Activated T-cell treated with anti-CD3 and anti-CD28 coated beads, Interleukin-2, amount 50 U/mL, for 24 hours (primary cell): ENCODE measurements around the gene TTPAL.

Experiments
- DNase-seq: peaks from one replicate; pipeline ENCODE4 v3.0.0-alpha.2; 2020
- H3K27ac Mint-ChIP-seq: 2 replicates; pipeline ENCODE4 v1.8.0; 2020; ENCODE audit warnings: mild to moderate bottlenecking, mixed read lengths
- H3K27me3 Mint-ChIP-seq: 2 replicates; pipeline ENCODE4 v1.8.0; 2020; ENCODE audit warnings: mixed read lengths
- H3K36me3 Mint-ChIP-seq: 2 replicates; pipeline ENCODE4 v1.8.0; 2020; ENCODE audit warnings: low read depth, mixed read lengths
- H3K4me1 Mint-ChIP-seq: 2 replicates; pipeline ENCODE4 v1.8.0; 2020; ENCODE audit warnings: low read depth, mixed read lengths
- H3K4me3 Mint-ChIP-seq: 2 replicates; pipeline ENCODE4 v1.8.0; 2020; ENCODE audit warnings: mild to moderate bottlenecking, moderate library complexity, mixed read lengths
- H3K9me3 Mint-ChIP-seq: 2 replicates; pipeline ENCODE4 v1.8.0; 2020; ENCODE audit warnings: mixed read lengths

TTPAL gene

DNA sequence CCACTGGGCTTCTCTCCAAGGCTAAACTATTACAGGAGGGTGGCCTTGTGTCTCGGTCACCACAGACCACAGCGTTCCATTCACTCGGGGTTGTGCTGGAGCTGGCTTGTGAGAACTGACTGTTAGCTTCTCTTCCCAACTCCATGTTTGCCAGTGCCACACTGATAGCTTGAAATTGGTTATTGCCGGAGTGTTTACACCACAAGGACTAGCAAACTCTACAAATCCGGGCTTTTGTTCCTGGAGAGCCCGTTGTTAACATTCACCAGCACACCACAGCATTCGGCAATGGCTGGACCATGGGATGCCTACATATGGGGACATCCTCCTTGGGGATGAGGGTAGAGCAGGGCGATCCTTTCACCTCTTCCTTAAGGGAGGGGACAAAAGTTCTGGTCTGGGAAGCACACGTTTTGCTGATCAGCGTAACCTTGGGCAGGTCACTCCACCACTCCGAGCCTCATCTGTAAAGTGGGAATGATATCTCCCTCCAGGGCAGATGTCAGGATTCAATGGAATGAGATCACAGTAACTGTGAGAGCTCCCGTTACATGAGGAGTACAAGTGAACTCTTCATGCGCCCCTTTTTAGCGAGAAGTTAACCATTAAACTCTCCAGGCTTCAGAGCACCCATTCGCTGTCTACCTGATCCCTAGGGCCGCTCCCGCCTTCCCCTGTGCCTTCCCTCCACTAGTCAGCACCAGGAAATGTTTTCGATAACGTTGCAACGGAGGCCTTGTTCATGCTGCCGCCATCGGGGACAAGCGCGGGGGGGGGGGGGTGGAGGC is 41.7 kb upstream of the TTPAL start:
- no peak overlapping the region for H3K27ac Mint-ChIP-seq
- H3K9me3 Mint-ChIP-seq = no peaks in the 10 kb centered on the region
- H3K4me3 Mint-ChIP-seq = no peak overlapping the region
- no peaks in the 10 kb centered on the region for H3K36me3 Mint-ChIP-seq
- H3K4me1 Mint-ChIP-seq = no peaks in the 10 kb centered on the region
- H3K27me3 Mint-ChIP-seq = no peaks in the 10 kb centered on the region
- DNase-seq = no peak

DNA sequence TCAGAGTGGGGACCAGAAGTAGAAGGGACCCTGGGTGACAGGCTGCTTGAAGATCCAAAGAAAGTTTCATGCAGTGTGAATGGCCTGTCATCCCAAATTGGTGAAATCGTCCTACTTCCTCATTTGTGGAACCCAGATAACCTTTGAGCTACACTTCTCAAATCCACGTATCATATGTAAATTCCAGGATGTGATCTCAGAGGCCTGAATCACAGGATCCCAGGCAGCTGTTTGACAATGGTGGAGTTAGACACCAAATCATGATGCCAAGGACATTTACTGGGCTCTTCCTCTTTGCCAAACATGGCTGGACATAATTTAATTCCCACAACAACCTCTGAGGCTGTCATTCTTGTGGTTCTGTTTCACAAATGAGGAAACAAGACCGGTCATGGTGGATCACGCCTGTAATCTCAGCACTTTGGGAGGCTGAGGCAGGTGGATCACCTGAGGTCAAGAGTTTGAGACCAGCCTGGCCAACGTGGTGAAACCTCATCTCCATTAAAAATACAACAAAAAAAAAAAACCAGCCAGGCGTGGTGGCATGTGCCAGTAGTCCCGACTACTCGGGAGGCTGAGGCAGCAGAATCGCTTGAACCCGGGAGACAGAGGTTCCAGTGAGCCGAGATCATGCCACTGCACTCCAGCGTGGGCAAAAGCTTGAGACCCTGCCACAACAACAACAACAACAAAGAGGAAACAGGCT is 39.9 kb upstream of the TTPAL start:
- H3K27ac Mint-ChIP-seq = no peak overlapping the region
- H3K4me1 Mint-ChIP-seq = no peaks in the 10 kb centered on the region
- peaks cover 4% of the 10 kb centered on the region for H3K27me3 Mint-ChIP-seq
- no peak for DNase-seq
- no peaks in the 10 kb centered on the region for H3K36me3 Mint-ChIP-seq
- H3K4me3 Mint-ChIP-seq = no peak overlapping the region
- no peaks in the 10 kb centered on the region for H3K9me3 Mint-ChIP-seq

DNA sequence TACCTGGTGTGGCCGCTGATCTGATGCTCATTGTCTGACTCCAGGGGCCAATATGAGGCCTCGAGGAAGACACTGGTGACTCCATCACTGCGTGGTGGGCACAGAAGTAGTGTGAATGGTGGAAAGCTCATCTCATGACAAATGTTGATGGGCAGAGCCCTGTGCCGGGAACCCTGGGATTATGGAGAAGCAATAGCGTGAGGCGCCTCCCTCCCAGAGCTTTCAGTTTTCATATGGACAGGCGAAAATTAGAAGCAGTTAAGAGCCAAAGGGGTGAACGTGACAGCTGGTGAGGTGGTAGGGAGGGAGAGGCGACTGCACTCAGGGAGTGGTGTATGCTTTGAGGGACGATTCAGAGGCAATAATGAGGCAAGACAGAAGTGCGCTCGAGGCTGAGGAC is 39.3 kb upstream of the TTPAL start:
- DNase-seq = no peak
- Mint-ChIP-seq H3K27ac (no peak overlapping the region), H3K27me3 (peaks cover 4% of the 10 kb centered on the region), H3K4me1 (no peaks in the 10 kb centered on the region), H3K9me3 (no peaks in the 10 kb centered on the region), H3K4me3 (no peak overlapping the region), H3K36me3 (no peaks in the 10 kb centered on the region)

DNA sequence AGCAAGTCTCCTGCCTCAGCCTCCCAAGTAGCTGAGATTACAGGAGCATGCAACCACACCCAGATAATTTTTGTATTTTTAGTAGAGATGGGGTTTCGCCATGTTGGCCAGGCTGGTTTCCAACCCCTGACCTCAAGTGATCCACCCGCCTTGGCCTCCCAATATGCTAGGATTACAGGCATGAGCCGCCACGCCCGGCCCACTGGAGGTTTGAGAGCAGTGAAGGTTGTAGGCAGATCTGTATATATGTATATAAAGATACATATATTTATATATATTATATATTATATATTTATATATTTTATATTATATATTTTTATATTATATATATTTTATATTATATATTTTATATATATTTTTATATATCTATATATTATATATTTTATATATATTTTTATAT is 38.2 kb upstream of the TTPAL start:
- no peak overlapping the region for H3K27ac Mint-ChIP-seq
- no peak for DNase-seq
- H3K27me3 Mint-ChIP-seq = peaks cover 4% of the 10 kb centered on the region
- H3K36me3 Mint-ChIP-seq = no peaks in the 10 kb centered on the region
- no peaks in the 10 kb centered on the region for H3K4me1 Mint-ChIP-seq
- H3K9me3 Mint-ChIP-seq = no peaks in the 10 kb centered on the region
- H3K4me3 Mint-ChIP-seq = no peak overlapping the region

DNA sequence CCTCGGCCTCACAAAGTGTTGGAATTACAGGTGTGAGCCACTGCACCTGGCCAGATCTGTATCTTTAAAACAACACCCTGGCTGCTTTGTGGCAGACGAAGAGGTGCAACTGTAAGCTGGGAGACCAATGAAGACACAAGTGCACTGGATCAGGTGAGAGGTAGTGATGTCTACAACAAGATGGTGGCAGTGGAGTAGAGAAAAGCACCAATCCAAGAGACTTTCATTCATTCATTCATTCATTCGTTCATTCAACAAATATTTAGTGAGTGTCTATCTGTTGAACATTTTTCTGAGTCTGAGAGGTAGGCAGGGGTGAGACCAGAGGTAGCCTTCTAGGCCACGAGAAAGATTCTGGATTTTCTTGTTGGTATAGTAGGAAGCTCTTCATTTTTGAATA is 36.9 kb upstream of the TTPAL start:
- no peaks in the 10 kb centered on the region for H3K9me3 Mint-ChIP-seq
- no peak overlapping the region for H3K27ac Mint-ChIP-seq
- no peaks in the 10 kb centered on the region for H3K4me1 Mint-ChIP-seq
- no peak overlapping the region for H3K4me3 Mint-ChIP-seq
- peaks cover 4% of the 10 kb centered on the region for H3K27me3 Mint-ChIP-seq
- no peak for DNase-seq
- no peaks in the 10 kb centered on the region for H3K36me3 Mint-ChIP-seq

DNA sequence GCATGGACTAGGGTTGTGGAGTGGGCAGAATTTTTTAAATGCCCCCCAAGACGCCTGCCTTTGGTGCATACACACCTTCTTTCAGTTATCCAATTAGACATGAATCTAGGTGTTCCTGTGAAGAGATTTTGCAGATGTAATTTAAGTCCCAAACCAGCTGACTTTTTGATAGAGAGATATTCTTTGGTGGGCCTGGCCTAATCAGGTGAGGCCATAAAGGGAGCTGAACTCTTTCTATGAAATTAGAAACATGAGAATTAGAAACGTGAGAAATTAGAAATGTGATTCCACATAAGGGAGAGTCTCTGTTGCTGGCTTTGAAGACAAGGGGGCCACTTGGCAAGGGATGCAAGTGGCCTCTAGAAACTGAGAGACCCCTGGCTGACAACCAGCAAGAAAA is 36.4 kb upstream of the TTPAL start:
- Mint-ChIP-seq H3K27ac (no peak overlapping the region), H3K4me3 (no peak overlapping the region), H3K36me3 (no peaks in the 10 kb centered on the region), H3K27me3 (peaks cover 4% of the 10 kb centered on the region), H3K4me1 (no peaks in the 10 kb centered on the region), H3K9me3 (no peaks in the 10 kb centered on the region)
- DNase-seq = no peak

DNA sequence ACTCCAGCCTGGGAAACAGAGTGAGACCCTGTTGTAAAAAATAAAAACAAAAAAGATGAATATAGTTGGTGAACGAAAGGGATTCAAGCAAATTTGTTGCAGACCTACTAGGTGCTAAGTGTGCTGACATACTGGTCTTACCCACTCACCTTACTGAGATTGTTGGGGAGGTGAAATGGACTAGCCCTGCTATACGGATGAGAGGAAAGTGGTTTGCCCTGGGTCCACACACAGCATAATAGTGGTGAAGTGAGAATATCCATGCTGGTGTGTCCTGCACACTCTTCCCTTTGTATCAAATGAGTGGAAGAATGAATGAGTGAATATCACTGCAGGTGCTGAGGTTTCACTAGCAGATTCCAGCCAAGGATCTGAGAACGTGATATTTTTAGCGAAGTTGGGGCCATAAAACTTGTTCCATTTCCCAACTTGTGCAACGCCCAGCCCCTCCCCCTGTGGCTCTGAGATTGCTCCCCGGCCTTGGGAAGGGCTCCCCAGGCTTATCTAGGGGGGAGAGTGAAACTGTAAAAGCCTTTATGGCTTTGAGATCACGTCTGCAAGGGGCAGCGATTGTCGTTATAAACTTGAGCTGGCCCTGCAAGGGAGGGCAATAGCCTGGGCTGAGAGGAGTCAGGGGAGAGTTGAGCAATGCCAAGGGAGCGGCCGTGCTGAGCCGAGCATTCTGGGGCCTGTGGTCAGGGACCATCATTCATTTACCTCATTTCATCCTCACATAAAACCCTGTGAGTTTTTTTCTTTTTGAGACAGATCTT is 33.2 kb upstream of the TTPAL start:
- no peaks in the 10 kb centered on the region for H3K9me3 Mint-ChIP-seq
- H3K27me3 Mint-ChIP-seq = peaks cover 4% of the 10 kb centered on the region
- H3K4me3 Mint-ChIP-seq = no peak overlapping the region
- no peaks in the 10 kb centered on the region for H3K36me3 Mint-ChIP-seq
- no peak for DNase-seq
- no peak overlapping the region for H3K27ac Mint-ChIP-seq
- no peaks in the 10 kb centered on the region for H3K4me1 Mint-ChIP-seq

DNA sequence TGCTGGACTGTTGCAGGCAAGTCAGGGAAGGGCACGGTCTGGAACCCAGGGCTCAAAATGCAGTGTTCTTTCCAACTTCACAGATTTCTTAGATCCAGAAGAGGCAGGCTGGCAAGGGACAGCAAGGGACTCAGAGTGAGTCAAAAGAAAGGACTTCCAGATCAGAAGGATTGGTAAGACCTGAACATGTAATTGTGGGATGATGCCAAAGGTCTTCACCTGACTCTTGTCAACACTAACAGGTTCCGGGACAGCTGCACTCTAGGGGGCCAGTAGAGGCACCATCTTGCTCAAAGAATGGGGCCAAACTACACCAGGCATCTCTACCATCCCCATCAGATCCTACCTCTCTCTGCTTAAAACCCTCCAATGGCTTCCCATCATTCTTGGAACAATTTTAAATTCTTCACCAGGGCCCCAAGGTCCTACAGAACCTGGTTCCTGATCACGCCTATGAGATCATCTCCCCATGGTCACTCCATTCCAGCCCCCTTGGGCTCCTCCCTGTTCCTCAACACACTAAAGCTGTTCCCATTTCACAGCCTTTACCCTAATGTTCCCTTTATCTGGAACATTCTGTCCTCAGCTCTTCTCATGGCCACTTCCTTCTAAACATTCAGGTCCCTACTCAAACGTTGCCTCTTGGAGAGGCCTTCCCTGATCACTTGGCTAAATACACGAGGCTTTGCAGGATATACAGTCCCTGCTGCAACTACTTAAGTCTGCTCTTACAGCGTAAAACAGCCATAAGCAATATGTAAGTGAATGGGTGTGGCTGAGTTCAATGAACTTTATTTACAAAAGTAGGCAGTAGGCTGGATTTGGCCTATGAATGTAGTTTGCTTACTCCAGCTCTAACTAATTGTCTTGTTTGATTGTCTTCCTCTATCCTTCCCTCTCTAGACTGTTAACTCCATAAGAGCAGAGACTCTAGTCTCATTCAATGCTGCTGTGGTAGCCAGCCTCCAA is 29.6 kb upstream of the TTPAL start:
- H3K4me3 Mint-ChIP-seq = no peak overlapping the region
- no peaks in the 10 kb centered on the region for H3K4me1 Mint-ChIP-seq
- no peaks in the 10 kb centered on the region for H3K36me3 Mint-ChIP-seq
- no peak for DNase-seq
- H3K9me3 Mint-ChIP-seq = no peaks in the 10 kb centered on the region
- peaks cover 5% of the 10 kb centered on the region for H3K27me3 Mint-ChIP-seq
- H3K27ac Mint-ChIP-seq = no peak overlapping the region

DNA sequence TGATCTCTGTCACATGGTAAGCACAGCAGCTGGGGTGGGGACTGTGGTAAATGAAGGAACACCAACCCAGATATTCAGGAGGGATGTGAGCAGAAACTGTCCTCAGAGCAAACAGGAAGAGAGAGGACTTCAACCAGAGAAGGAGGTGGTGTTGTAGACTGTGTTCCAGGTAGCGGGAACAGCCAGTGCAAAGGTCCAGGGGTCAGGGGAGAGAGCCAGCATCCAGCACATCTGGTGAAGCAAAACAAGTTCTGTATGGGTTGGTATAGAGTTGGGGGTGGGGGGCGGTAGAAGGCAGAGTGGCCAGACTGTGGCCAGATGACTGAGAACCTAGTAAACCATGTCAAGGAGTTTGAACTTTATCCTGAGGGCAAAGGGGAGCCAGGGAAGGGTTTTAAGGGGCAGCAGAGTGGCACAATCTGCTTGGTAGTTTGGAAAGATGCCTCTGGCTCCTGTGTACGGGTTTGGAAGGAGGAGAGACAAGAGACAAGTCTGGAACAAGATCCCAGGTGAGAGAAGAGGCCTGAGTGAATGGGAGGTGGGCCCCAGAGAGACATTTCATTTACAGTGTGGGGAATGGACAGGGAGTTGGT is 27.8 kb upstream of the TTPAL start:
- no peak for DNase-seq
- Mint-ChIP-seq H3K4me1 (no peaks in the 10 kb centered on the region), H3K4me3 (no peak overlapping the region), H3K9me3 (no peaks in the 10 kb centered on the region), H3K36me3 (no peaks in the 10 kb centered on the region), H3K27me3 (peaks cover 5% of the 10 kb centered on the region), H3K27ac (no peak overlapping the region)

DNA sequence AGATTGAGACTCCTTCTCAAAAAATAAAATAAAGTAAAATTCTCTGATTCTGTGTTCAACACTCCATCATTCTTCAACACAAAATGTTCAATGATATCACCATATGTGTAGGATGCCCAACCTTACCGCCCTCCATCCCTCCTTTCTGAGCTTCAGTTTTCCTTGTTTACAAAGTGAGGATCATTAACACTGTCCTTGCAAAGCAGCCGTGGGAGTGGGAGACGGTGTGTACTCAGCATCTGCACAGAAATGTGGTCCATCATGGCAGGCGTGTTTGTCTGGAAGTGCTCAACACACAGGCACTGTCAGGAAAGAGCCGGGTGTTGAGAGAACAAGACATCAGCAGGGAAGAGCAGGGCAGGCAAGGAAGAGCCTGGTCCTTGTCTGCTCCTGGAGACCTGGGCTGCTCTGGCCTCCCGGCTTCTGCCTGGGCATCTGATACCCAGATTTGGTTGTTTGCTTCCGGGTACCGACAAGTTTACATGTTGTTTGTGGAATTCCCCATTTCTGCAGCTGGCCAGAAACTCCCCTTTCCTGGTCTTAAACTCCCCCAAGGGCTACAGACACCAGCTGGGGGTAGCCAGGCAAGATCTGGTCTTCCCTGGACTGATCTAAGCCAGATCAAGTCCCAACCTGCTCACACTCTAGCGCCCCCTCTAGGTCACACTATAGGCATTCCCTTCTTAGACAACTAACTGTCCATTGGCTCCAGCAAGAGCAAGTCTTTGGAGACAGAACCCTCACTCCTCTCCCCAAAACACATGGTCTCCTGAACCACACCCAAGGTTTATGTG is 26.7 kb upstream of the TTPAL start:
- no peaks in the 10 kb centered on the region for H3K4me1 Mint-ChIP-seq
- peaks cover 9% of the 10 kb centered on the region for H3K27me3 Mint-ChIP-seq
- no peak overlapping the region for H3K27ac Mint-ChIP-seq
- H3K9me3 Mint-ChIP-seq = no peaks in the 10 kb centered on the region
- H3K4me3 Mint-ChIP-seq = no peak overlapping the region
- no peaks in the 10 kb centered on the region for H3K36me3 Mint-ChIP-seq
- DNase-seq = no peak

DNA sequence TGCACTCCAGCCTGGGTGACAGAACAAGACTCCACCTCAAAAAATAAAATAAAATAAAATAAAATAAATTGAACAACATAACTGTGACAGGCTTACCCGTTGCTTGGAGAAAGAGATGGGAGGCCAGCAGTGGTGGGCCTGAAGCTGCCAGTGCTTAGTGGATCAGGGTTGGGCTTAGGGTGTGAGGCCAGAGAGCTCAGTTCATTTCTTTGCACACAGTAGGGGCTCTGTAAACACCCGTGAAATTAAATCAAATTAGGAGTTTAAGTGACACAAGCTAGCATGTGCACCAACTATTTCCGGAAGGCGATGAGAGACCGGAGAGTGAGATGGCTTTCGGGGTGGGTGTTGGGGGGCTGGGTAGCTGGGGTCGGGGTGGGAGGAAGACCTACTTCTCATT is 25.8 kb upstream of the TTPAL start:
- peaks cover 9% of the 10 kb centered on the region for H3K27me3 Mint-ChIP-seq
- no peaks in the 10 kb centered on the region for H3K36me3 Mint-ChIP-seq
- no peak for DNase-seq
- no peaks in the 10 kb centered on the region for H3K9me3 Mint-ChIP-seq
- H3K4me3 Mint-ChIP-seq = no peak overlapping the region
- H3K27ac Mint-ChIP-seq = no peak overlapping the region
- H3K4me1 Mint-ChIP-seq = no peaks in the 10 kb centered on the region

DNA sequence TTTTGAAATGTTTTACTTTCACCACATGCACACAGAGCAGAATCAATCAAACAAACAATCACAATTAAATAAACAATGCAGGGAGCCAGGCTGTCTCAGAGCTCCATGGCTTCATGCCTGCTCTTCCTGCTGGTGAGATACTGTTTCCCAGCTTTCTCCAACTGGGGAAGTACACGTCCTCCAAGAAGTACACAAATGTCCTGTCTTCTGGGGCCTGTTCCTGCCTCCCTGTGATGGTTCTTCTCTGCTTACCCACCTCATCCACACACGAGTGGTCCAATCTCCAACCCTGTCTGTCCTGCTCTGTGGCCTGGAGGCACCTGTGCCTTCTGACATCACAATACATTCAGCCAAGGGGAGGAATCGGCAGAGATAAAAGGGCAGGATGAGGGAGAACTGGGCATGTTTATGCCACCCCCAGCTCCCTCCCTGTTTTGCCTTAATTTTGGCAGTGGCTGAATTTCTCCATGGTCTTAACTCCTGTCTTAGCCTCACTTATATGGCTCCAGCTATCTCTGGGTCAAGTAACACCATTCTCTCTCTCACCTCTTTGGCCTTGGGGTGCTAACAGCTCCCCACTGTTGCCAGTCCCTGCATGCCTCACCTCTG is 25.3 kb upstream of the TTPAL start:
- Mint-ChIP-seq H3K27ac (no peak overlapping the region), H3K36me3 (no peaks in the 10 kb centered on the region), H3K9me3 (no peaks in the 10 kb centered on the region), H3K4me1 (no peaks in the 10 kb centered on the region), H3K4me3 (no peak overlapping the region), H3K27me3 (peaks cover 9% of the 10 kb centered on the region)
- no peak for DNase-seq

DNA sequence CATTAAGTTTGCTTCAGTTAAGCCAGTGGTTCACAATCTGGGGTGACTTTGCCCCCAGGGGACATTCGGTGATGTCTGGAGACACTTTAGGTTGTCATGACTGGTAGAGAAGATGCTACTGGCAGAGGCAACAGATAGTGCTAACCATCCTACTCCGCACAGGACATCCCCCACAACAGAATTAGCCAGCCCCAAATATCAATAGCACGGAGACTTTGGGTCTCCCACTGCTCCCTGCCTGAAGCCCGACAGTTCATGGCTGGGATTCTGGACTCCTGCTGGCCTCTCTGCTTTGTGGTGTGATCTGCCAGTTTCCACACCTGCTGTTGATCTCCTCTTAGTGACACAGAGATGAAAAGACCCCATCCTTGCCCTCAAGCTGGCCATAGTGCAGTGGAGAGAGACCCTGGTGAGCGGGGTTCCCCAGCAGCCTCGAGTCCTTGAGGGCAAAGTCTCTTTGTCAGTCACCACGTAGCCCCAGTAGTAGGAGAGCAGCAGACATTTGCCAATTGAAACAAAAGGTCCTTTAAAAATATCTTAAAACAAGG is 24.7 kb upstream of the TTPAL start:
- Mint-ChIP-seq H3K4me3 (no peak overlapping the region), H3K36me3 (no peaks in the 10 kb centered on the region), H3K4me1 (no peaks in the 10 kb centered on the region), H3K27me3 (peaks cover 9% of the 10 kb centered on the region), H3K9me3 (no peaks in the 10 kb centered on the region), H3K27ac (no peak overlapping the region)
- no peak for DNase-seq
